ENCODE results near the gene MZF1. TPM values are rescaled to one million over a fixed set of nuclear protein-coding genes. Genes with fewer than 3 reads are reported as not detected.

The MZF1 gene
- total and polyA plus RNA-seq, 9 of the 15 experiments (the other 6 are each of a cell fraction or from before 2014, with no cell fraction given) = 0.31 to 29.3 (median 11.5) TPM

GRCh38 chr19:58519355-58520256 is 53.5 kb downstream of the MZF1 start, which contains the start of gene ZBTB45 (continued):
- TF ChIP-seq RERE (CRISPR knock-in tag; IDR thresholded peaks at IDR 0.05; ENCODE audit: borderline replicate concordance) (no peak), ZZZ3 (IDR thresholded peaks at IDR 0.05) (no peak), ZNF184 (CRISPR knock-in tag; IDR thresholded peaks at IDR 0.05) (no peak), MECOM (CRISPR knock-in tag; IDR thresholded peaks at IDR 0.05) (0 out of 2 replicates have a peak, but pooled peaks have one; percentile 7), ZNF408 (CRISPR knock-in tag; IDR thresholded peaks at IDR 0.05; ENCODE audit: low read depth) (no peak), NR0B1 (IDR thresholded peaks at IDR 0.05; ENCODE audit: partially characterized antibody) (no peak), JUND (IDR thresholded peaks at IDR 0.05; ENCODE audit: borderline replicate concordance, low read depth, low read length) (peak; percentile 79), JUND (tag; IDR thresholded peaks at IDR 0.05; ENCODE audit: borderline replicate concordance, low read depth, low read length) (peak; percentile 74; the same call in 1 of the 3 replicates), ZHX1 (conservative IDR thresholded peaks at IDR 0.05; ENCODE audit: low read length) (peak; percentile 48; the same call in 1 of the 2 replicates), ELF1 (tag; IDR thresholded peaks at IDR 0.05) (peak; percentile 95), NCOR1 (IDR thresholded peaks at IDR 0.05) (peak; percentile 73), GMEB1 (CRISPR knock-in tag; IDR thresholded peaks at IDR 0.05) (peak; percentile 88), KDM2B (CRISPR knock-in tag; IDR thresholded peaks at IDR 0.05) (0 out of 2 replicates have a peak, but pooled peaks have one; percentile 19), HMGN3 (IDR thresholded peaks at IDR 0.05; ENCODE audit: borderline replicate concordance, extremely low read depth, insufficient read length, low read depth, low read length) (peak; percentile 91), PML (IDR thresholded peaks at IDR 0.05; ENCODE audit: low read length) (no peak; the same call in 1 of the 2 replicates), PHB (CRISPR knock-in tag; IDR thresholded peaks at IDR 0.05) (peak; percentile 75; the same call in 1 of the 2 replicates)

Measured in K562 (cell line).